HL-60/S4 (cell line): Measurements from ENCODE around the gene NUBPL.
"Not testable (repeated sequence)": the region's sequence is repeated elsewhere in the genome, so short reads cannot be mapped to it uniquely, and the experiment has no call there.

ENCODE experiments used
- in situ Hi-C: fragments of 300-500 bp; cut with MboI; formaldehyde crosslinking; loops from 2 replicates; pipeline ENCODE4 v1.14.3; 2022; ENCODE audit warnings: low sequenced_read_pairs

Gene NUBPL

GRCh38 chr14:31578266-31578665 lies 17.1 kb downstream of the NUBPL start:
- in situ Hi-C loops: no loop called here

- in situ Hi-C loops: no loop called here
Observed at GRCh38 chr14:31578792-31579501, 17.7 kb downstream of the NUBPL start.

GRCh38 chr14:31580234-31580633 lies 19.0 kb downstream of the NUBPL start:
- in situ Hi-C loops: no loop called here

GRCh38 chr14:31582286-31582691 lies 21.1 kb downstream of the NUBPL start:
- in situ Hi-C loops: no loop called here

- in situ Hi-C loops: no loop called here
Observed at GRCh38 chr14:31582836-31583452, 21.7 kb downstream of the NUBPL start.

GRCh38 chr14:31590206-31590605 lies 29.0 kb downstream of the NUBPL start:
- in situ Hi-C loops: no loop called here

GRCh38 chr14:31592122-31592521 lies 30.9 kb downstream of the NUBPL start:
- in situ Hi-C loops: no loop called here

- in situ Hi-C loops: no loop called here
Observed at GRCh38 chr14:31592631-31593030, 31.4 kb downstream of the NUBPL start.

- in situ Hi-C loops: no loop called here
Observed at GRCh38 chr14:31596342-31597095, 35.3 kb downstream of the NUBPL start.

GRCh38 chr14:31605702-31606101 lies 44.5 kb downstream of the NUBPL start:
- in situ Hi-C loops: no loop called here

GRCh38 chr14:31611778-31612433 lies 50.7 kb downstream of the NUBPL start:
- in situ Hi-C loops: no loop called here

GRCh38 chr14:31613188-31613587 lies 52.0 kb downstream of the NUBPL start:
- in situ Hi-C loops: no loop called here

GRCh38 chr14:31618884-31619283 lies 57.7 kb downstream of the NUBPL start:
- in situ Hi-C loops: not testable (repeated sequence)

GRCh38 chr14:31619440-31619839 lies 58.2 kb downstream of the NUBPL start:
- in situ Hi-C loops: no loop called here

GRCh38 chr14:31620898-31621297 lies 59.7 kb downstream of the NUBPL start:
- in situ Hi-C loops: not testable (repeated sequence)

- in situ Hi-C loops: no loop called here
Observed at GRCh38 chr14:31622060-31622459, 60.9 kb downstream of the NUBPL start.

- in situ Hi-C loops: not testable (repeated sequence)
Observed at GRCh38 chr14:31652900-31653299, 91.7 kb downstream of the NUBPL start.

- in situ Hi-C loops: no loop called here
Observed at GRCh38 chr14:31657917-31658316, 96.7 kb downstream of the NUBPL start.

GRCh38 chr14:31659278-31659677 lies 98.1 kb downstream of the NUBPL start:
- in situ Hi-C loops: no loop called here

GRCh38 chr14:31660191-31660590 lies 99.0 kb downstream of the NUBPL start:
- in situ Hi-C loops: no loop called here

- in situ Hi-C loops: no loop called here
Observed at GRCh38 chr14:31660728-31661127, 99.5 kb downstream of the NUBPL start.
